Measurements from ENCODE around the gene SHBG.

SHBG gene

GRCh38 chr17:7646457-7646856, 16.5 kb downstream of the SHBG start:
- no peak for DNase-seq (ENCODE audit: low read depth in 2 of 2)

GRCh38 chr17:7647018-7647417, 17.1 kb downstream of the SHBG start:
- no peak for DNase-seq (ENCODE audit: low read depth in 2 of 2)

- DNase-seq (ENCODE audit: low read depth in 2 of 2) = peak; percentile 50
These were observed 20.7 kb downstream of the SHBG start, which contains the start of gene ATP1B2 for GRCh38 chr17:7650509-7651096. TSS of gene ATP1B2 (plus strand) at chr17:7650926. CDS start at chr17:7651519, 593 bp downstream.

GRCh38 chr17:7651097-7651664, 21.2 kb downstream of the SHBG start:
- DNase-seq (ENCODE audit: low read depth in 2 of 2) = no peak

GRCh38 chr17:7651665-7652387, 21.9 kb downstream of the SHBG start:
- no peak for DNase-seq (ENCODE audit: low read depth in 2 of 2)

GRCh38 chr17:7652388-7653356, 22.7 kb downstream of the SHBG start:
- no peak for DNase-seq (ENCODE audit: low read depth in 2 of 2)

- no peak for DNase-seq (ENCODE audit: low read depth in 2 of 2)
These were observed 25.1 kb downstream of the SHBG start for GRCh38 chr17:7654832-7655540.

- DNase-seq (ENCODE audit: low read depth in 2 of 2) = no peak
These were observed 25.6 kb downstream of the SHBG start for GRCh38 chr17:7655541-7655840.

GRCh38 chr17:7656958-7657609, 27.1 kb downstream of the SHBG start:
- DNase-seq (ENCODE audit: low read depth in 2 of 2) = no peak

GRCh38 chr17:7667656-7668406, 37.9 kb downstream of the SHBG start:
- no peak for DNase-seq (ENCODE audit: low read depth in 2 of 2)

GRCh38 chr17:7668482-7668881, 38.5 kb downstream of the SHBG start:
- no peak for DNase-seq (ENCODE audit: low read depth in 2 of 2)

GRCh38 chr17:7673239-7673638, 43.3 kb downstream of the SHBG start:
- peak; percentile 25 to 37 for DNase-seq (ENCODE audit: low read depth in 2 of 2)

- DNase-seq (ENCODE audit: low read depth in 2 of 2) = no peak
These were observed 45.0 kb downstream of the SHBG start for GRCh38 chr17:7674934-7675333.

GRCh38 chr17:7676533-7676932, 46.6 kb downstream of the SHBG start:
- DNase-seq (ENCODE audit: low read depth in 2 of 2) = no peak

- DNase-seq (ENCODE audit: low read depth in 2 of 2) = no peak
These were observed 47.6 kb downstream of the SHBG start for GRCh38 chr17:7677388-7678067.
